NCI-H460 (cell line): Measurements from ENCODE around the gene KPNA6. TPM values are rescaled to one million over a fixed set of nuclear protein-coding genes. Genes with fewer than 3 reads are reported as not detected.
"Not testable (repeated sequence)": the region's sequence is repeated elsewhere in the genome, so short reads cannot be mapped to it uniquely, and the experiment has no call there.

ENCODE experiments used
- DNase-seq: peaks from one replicate; pipeline ENCODE4 v3.0.0-alpha.2; 2016; ENCODE audit warnings: low read depth; ENCODE audit errors: extremely low read depth
- polyA plus RNA-seq: library from polyadenylated mRNA; depleted of rRNA; stranded (reverse); fragments of >200 nt; gene quantifications from 2 replicates; pipeline ENCODE4 v1.2.3, GENCODE V29; 2014; cell fraction: nucleus; rRNA removed
- total RNA-seq: library from RNA; depleted of rRNA; stranded (reverse); fragments of >200 nt; shearing (Covaris generic); gene quantifications from 2 replicates; pipeline ENCODE4 v1.2.3, GENCODE V29; 2014; rRNA removed

Gene KPNA6
- 34.3 and 37.3 TPM in 2 replicates for total RNA-seq
- 19.5 and 21.4 TPM in 2 replicates for polyA plus RNA-seq

GRCh38 chr1:32107742-32108661 is at the start of gene KPNA6:
TSS of gene KPNA6 (plus strand) at chr1:32108056. CDS start at chr1:32108131, 75 bp downstream.
- peak; percentile 91 for DNase-seq

GRCh38 chr1:32060914-32061313 is 46.9 kb upstream of the KPNA6 start:
- no peak for DNase-seq

- no peak for DNase-seq
Observed at GRCh38 chr1:32062867-32063230, 45.0 kb upstream of the KPNA6 start.

DNA sequence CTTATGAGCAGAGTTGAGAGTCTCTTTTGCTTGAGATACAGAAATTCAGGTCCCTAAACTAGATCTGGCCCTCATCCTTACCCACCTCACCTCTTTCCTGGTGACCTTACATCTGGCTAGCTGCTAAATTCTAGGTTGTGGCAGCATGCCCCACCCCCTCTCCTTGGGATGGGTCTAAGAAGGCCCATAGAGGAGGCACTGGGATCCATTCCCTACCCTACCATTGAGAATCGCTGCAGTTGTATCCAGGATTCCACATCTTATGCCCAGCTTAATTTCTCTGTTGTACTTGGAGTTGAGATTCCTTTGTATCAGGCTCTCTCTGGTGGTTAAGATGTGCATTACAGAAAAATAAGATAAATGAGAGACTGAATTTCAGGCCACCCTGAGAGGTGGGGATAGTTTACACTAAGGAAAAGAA is 44.6 kb upstream of the KPNA6 start:
- peak; percentile 63 for DNase-seq

DNA sequence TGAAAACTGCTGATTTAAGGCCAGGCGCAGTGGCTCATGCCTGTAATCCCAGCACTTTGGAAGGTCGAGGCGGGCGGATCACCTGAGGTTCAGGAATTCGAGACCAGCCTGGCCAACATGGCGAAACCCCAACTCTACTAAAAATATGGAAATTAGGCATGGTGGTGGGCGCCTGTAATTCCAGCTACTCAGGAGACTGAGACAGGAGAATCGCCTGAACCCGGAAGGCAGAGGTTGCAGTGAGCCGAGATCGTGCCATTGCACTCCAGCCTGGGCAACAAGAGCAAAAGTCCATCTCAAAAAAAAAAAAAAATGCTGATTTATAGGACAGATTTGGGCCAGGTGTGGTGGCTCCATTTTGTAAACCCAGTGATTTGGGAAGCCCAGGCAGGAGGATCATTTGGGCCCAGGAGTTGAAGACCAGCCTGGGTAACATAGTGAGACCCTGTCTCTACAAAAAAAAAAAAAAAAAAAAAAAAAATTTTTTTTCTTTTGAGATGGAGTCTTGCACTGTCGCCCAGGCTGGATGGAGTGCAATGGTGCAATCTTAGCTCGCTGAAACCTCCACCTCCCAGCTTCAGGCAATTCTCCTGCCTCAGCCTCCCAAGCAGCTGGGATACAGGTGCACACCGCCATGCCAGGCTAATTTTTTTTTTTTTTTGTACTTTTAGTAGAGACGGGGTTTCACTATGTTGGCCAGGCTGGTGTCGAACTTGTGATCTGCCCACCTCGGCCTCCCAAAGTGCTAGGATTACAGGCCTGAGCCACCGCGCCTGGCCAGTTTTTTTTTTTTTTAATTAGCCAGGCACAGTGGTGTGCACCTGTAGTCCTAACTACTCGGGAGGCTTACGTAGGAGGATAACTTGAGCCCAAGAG is 42.0 kb upstream of the KPNA6 start:
- not testable (repeated sequence) for DNase-seq

DNA sequence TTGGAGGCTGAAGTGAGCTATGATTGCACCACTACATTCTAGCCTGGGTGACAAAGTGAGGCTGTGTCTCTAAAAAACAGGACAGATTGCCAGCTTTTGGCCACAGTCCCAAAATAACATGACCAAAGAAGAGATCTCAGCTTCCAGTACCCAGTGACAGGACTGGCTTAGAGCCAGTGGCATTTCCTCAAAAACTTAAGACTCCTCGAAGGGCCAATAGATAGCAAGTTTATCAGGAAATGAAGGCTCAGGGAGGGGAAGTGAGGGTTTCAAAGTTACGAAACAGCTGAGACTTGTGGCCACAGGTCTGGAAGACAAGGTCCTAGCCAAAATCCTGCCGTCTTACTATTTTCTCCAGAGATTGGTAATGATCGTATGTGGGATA is 41.4 kb upstream of the KPNA6 start:
- DNase-seq: peak; percentile 84

DNA sequence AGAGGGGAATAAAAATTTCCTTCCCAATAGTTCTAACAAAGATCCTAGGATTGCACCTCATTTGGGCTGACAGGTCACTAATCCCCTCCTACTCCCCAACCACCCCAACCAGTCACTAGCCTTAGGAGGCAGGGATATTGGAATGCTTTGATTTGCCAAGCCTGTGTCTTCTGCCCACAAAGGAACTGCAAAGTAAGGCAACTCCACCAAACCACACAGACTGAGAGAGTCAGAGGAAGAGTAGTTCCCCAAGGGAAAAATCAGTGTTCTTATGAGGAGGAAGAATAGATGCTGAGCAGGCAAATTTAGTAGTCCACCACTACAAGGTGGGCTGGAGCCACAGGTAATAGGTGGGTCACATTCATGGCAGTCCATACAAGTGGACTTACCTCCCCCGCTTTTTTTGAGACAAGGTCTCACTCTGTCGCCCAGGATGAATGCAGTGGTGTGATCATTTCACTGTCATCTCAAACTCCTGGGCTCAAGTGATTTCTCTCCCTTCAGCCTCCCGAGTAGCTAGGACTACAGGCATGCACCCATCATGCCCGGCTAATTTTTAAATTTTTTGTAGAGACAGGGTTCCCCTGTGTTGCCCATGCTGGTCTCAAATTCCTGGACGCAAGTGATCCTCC is 38.8 kb upstream of the KPNA6 start:
- DNase-seq: no peak

- DNase-seq: peak; percentile 28
Observed at GRCh38 chr1:32071758-32072621, 35.9 kb upstream of the KPNA6 start.

DNA sequence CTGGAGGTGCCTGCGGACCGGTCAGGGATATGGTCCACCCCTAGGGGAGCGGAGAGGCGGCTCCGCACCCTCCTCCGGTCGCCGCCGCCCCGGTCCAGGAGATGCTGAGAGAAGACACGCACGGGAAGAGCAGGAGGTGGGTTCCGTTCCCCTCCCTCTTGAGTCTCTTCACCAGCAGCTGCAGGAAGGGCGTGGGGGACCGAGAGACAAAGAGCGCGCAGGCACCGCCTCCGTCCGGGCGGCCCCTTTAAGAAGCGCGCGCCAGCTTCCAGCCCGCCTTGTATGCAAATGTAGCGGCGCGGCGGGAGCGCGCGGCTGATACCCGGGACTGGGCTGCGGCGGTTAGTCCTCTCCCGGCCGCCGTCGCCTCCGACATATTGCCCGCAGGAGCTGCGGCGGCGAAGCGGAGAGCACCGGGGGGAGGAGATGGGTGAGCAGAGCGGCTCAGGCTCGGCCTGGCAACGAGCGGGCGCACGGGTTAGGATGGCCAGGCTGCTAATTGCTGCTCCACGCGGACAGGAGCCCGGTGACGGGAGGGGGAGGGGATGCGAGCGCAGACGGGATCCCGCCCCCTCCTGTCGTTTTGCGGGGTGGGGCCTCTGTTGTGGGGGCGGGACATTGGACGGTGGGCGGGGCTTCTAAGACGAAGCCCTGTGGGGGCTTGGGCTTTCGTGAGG is 35.1 kb upstream of the KPNA6 start, which contains the start of gene TMEM39B:
Gene TMEM39B, plus strand, starts transcription at position 318 of the 677 bp plus-strand sequence. Its CDS starts 109 bp downstream, at position 427.
- DNase-seq: peak; percentile 84

DNA sequence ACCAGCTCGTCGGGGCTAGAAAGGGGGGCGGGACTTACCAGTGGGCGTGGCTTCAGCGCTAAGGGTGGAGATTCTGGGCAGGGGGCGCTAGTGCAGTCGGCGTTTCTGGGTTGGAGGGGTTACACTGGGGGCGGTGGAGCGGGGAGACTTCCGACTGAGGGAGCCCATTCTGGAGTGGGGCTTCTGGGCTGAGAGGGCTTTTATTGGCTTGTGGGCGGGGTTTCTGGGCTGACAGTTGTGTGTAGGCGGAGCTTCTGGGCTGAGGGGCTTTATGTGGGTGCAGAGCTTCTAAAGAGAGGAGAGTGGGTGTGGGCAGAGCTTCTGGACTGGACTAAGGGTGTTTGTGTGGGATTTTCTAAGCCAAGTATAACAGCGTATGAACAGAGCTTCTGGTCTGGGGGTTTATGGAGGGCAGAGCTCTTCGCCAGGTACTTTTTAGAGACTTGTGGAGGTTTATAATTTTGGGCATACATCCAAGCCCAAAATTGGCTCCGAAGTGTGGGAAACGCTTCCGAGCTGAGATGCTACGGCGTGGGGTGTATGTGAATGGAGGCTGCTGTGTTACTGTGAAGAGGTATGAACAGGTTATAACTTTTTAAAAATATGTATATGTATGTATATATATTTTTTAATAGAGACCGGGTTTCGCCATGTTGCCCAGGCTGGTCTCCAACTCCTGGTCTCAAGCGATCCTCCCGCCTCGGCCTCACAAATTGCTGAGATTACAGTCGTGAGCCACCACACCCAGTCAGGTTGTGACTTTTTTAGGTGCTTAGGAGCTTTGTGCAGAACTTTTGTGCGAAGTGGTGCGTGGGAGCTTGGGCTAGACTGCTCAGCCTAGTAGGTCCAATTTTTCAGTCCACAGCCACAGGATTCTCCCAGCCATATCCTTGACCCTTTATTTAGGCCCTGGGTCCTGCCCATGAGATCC is 34.3 kb upstream of the KPNA6 start:
- DNase-seq: no peak

DNA sequence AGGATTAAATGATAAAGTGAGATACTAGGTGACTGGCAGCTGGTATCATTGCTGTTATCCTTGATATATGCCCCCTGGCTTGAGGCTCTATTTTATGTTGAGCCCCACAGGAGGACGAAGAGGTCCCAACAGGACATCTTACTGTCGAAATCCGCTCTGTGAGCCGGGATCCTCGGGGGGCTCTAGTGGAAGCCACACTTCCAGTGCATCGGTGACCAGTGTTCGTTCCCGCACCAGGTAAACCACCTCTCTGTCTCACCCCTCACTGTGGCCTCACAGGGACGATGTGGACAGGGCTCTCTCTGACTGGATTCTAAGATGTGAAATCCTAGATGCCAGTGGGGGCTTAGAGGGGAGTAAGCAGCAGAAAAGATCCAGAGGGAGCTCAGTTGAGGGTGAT is 33.0 kb upstream of the KPNA6 start:
- no peak for DNase-seq

DNA sequence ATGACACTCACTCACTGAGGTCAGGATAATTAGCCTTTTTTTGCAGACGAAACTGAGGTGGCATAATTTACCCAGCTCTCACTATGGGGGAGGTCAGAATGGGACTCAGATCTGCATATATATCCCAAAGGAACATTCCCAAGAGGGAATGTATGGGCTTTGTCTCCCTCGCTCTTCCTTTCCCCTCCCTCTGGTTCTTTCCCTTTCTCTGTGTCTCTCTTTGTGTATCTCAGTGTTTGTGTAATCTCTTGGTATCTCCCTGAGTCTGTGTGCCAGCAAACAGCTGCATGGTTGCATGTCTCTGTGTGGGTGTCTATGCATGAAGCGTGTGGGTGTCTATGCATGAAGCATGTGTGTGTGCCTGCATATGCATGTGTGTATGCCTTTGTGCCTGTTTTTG is 30.4 kb upstream of the KPNA6 start:
- no peak for DNase-seq

DNA sequence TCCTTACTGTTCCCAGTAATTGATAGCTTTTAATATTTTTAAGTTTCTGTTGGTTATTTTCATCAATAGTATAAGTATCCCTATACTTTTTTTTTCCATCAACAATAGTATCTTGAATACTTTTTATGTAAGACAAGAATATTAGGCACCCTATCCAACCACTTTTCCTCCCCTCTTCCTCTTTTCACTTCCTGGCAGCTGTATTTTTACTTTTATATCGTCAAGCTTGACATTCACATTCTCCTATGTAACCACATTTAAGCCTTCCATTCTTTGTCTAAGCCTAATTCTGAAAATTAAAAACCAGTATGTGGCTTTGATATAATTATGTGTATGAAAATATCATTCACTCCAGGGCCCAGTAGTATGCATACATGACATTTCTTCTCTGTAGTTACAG is 25.8 kb upstream of the KPNA6 start:
- DNase-seq: no peak

GRCh38 chr1:32086381-32086780 is 21.5 kb upstream of the KPNA6 start:
- DNase-seq: not testable (repeated sequence)

DNA sequence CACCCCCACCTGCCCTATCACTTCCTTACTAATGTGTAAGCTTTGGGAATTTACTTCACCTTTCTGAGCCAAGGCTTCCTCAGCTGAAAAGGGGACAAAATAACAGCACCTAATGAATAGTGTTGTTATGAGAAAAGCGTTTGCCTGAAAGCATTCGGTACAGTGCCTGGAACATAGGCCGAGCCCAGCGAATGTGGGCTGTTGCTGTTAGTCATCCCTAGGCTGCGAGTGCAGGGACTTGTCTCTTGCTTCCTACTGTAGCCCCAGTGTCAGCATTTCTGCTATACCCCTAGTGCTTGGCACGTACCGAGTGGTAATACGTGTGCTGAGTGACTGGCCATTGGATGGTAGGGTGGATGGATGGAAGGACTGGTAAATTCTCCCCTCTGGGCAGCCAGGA is 16.7 kb upstream of the KPNA6 start:
- no peak for DNase-seq

DNA sequence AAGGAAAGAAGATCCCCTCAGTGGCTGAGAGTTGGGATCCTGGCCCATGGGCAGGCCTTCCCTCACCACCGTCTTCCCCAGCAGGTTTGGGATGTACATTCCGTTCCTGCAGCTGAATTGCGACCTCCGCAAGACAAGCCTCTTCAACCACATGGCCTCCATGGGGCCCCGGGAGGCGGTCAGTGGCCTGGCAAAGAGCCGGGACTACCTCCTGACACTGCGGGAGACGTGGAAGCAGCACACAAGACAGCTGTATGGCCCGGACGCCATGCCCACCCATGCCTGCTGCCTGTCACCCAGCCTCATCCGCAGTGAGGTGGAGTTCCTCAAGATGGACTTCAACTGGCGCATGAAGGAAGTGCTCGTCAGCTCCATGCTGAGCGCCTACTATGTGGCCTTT is 16.3 kb upstream of the KPNA6 start:
- no peak for DNase-seq

GRCh38 chr1:32094746-32095521 is 12.9 kb upstream of the KPNA6 start:
- DNase-seq: no peak
